ENCODE measurements around the gene RHOV.

GRCh38 chr15:40908095-40908494 is 34.1 kb upstream of the RHOV start:
- TF ChIP-seq CTCF (conservative IDR thresholded peaks at IDR 0.05 in 1 of 2, IDR thresholded peaks at IDR 0.05 in 1 of 2; ENCODE audit: extremely low read depth in 1 of 2, insufficient read depth in 1 of 2, low read depth in 1 of 2, low read length in 2 of 2) (no peak), EZH2 (IDR thresholded peaks at IDR 0.05; ENCODE audit: borderline replicate concordance, low read length) (no peak)
